A673 (cell line): ENCODE data around the gene TMEM38A. TPM values are rescaled to one million over a fixed set of nuclear protein-coding genes. Genes with fewer than 3 reads are reported as not detected.
"Not testable (repeated sequence)": the region's sequence is repeated elsewhere in the genome, so short reads cannot be mapped to it uniquely, and the experiment has no call there.

ENCODE experiments used
- BruUV-seq: library from RNA; stranded (reverse); fragments of 400-500 nt; replicated peaks from 2 replicates; lab custom pipeline; 2021; lab: Mats Ljungman, UMichigan
- CTCF ChIA-PET: fragments of 300-600 bp; sonication (Branson Sonifier 250); formaldehyde crosslinking; loops from one replicate; lab custom pipeline; 2022; ENCODE audit warnings: antibody characterized with exemption; lab: Charles Lee
- POLR2A ChIA-PET: fragments of 300-600 bp; sonication (Branson Sonifier 250); formaldehyde crosslinking; loops from one replicate; lab custom pipeline; 2022; ENCODE audit warnings: antibody characterized with exemption; ENCODE audit not compliant: low non-redundant PET; lab: Charles Lee
- DNase-seq: peaks from one replicate; pipeline ENCODE4 v3.0.0-alpha.2; 2015; ENCODE audit warnings: low spot score
- H3K27ac ChIP-seq: fragments of 200-600 bp; sonication (generic); 2 replicates; pipeline ENCODE4 v1.5.1; 2016; ENCODE audit warnings: mixed run types, low read depth, mild to moderate bottlenecking, mixed read lengths, antibody characterized with exemption, low read length; ENCODE audit not compliant: poor library complexity, severe bottlenecking
- H3K27me3 ChIP-seq: fragments of 200-600 bp; sonication (generic); replicated peaks from 2 replicates; pipeline ENCODE4 v1.6.1; 2017; ENCODE audit warnings: mixed run types, low read depth, mild to moderate bottlenecking, mixed read lengths, antibody characterized with exemption, low read length; ENCODE audit not compliant: insufficient read depth, poor library complexity
- H3K36me3 ChIP-seq: fragments of 200-600 bp; sonication (generic); 2 replicates; pipeline ENCODE4 v1.6.1; 2016; ENCODE audit warnings: mixed run types, mild to moderate bottlenecking, mixed read lengths, antibody characterized with exemption, low read length; ENCODE audit not compliant: insufficient read depth, poor library complexity, severe bottlenecking
- H3K4me1 ChIP-seq: fragments of 200-600 bp; sonication (generic); 2 replicates; pipeline ENCODE4 v1.6.1; 2017; ENCODE audit warnings: mixed run types, mild to moderate bottlenecking, mixed read lengths, antibody characterized with exemption, low read length; ENCODE audit not compliant: insufficient read depth, poor library complexity, severe bottlenecking
- H3K4me3 ChIP-seq: fragments of 200-600 bp; sonication (generic); 2 replicates; pipeline ENCODE4 v1.5.1; 2016; ENCODE audit warnings: low read depth, mixed run types, mild to moderate bottlenecking, mixed read lengths, low read length; ENCODE audit not compliant: poor library complexity, severe bottlenecking
- H3K9me3 ChIP-seq: fragments of 200-600 bp; sonication (generic); 2 replicates; pipeline ENCODE4 v1.6.1; 2016; ENCODE audit warnings: mixed run types, low read depth, mild to moderate bottlenecking, mixed read lengths, antibody characterized with exemption, low read length; ENCODE audit not compliant: poor library complexity, severe bottlenecking
- CTCF ChIP-seq: fragments of 300-800, 200-600 bp; sonication (generic); conservative IDR thresholded peaks from 2 replicates; pipeline ENCODE4 v1.5.1; 2017; ENCODE audit warnings: low read depth, mild to moderate bottlenecking, antibody characterized with exemption, low read length, moderate library complexity, mixed read lengths
- EZH2 ChIP-seq: fragments of 200-600 bp; sonication (generic); IDR thresholded peaks from 2 replicates; pipeline ENCODE4 v1.6.1; 2017; ENCODE audit warnings: borderline replicate concordance, low read depth, mild to moderate bottlenecking, mixed read lengths, antibody characterized with exemption, low read length; ENCODE audit not compliant: poor library complexity, severe bottlenecking
- intact Hi-C: fragments of 100-400 bp; cut with micrococcal nuclease; formaldehyde crosslinking; loops from one replicate; pipeline ENCODE4 v1.10.0; 2022; ENCODE audit not compliant: unreplicated experiment
- total RNA-seq: library from RNA; stranded (reverse); gene quantifications from 2 replicates; pipeline ENCODE4 v1.2.3, GENCODE V29; 2021

The TMEM38A gene
- total RNA-seq, 1 experiment from 2014 or later = 8.3 TPM

GRCh38 chr19:16645140-16645539 is 15.8 kb upstream of the TMEM38A start:
- ChIA-PET CTCF (no interaction called here), POLR2A (no interaction called here)
- no peak for TF ChIP-seq EZH2
- TF ChIP-seq CTCF = no peak
- no peak overlapping the region for H3K27ac ChIP-seq
- no peaks in the 10 kb centered on the region for H3K9me3 ChIP-seq
- BruUV-seq = no TSS peak
- no peak for DNase-seq
- intact Hi-C loops = no loop called here
- no peak overlapping the region for H3K4me3 ChIP-seq
- peaks cover 71% of the 10 kb centered on the region for H3K36me3 ChIP-seq
- no peaks in the 10 kb centered on the region for H3K27me3 ChIP-seq
- no peaks in the 10 kb centered on the region for H3K4me1 ChIP-seq

- H3K4me3 ChIP-seq = no peak overlapping the region
- DNase-seq = peak; percentile 83
- no peaks in the 10 kb centered on the region for H3K9me3 ChIP-seq
- peaks cover 71% of the 10 kb centered on the region for H3K36me3 ChIP-seq
- no TSS peak for BruUV-seq
- no peaks in the 10 kb centered on the region for H3K27me3 ChIP-seq
- CTCF ChIA-PET = interaction anchor here (0.7 kb wide), 1 partner anchor 1762 kb away, joined by 3 read pairs; no protein-coding TSS in a partner anchor
- POLR2A ChIA-PET = no interaction called here
- peak overlapping the region; percentile 57 for H3K27ac ChIP-seq
- no peak for TF ChIP-seq EZH2
- no peak for TF ChIP-seq CTCF
- intact Hi-C loops = no loop called here
- peaks cover 2% of the 10 kb centered on the region for H3K4me1 ChIP-seq
Observed at GRCh38 chr19:16649734-16650133, 11.2 kb upstream of the TMEM38A start.

GRCh38 chr19:16650821-16651220 is 10.1 kb upstream of the TMEM38A start:
- POLR2A ChIA-PET = interaction anchor here (0.6 to 0.7 kb wide), 2 partner anchors 35 to 74 kb away, joined by 3 to 8 read pairs; no protein-coding TSS in a partner anchor
- Histone ChIP-seq H3K27me3 (no peaks in the 10 kb centered on the region), H3K4me3 (no peak overlapping the region), H3K4me1 (peaks cover 7% of the 10 kb centered on the region), H3K36me3 (peaks cover 67% of the 10 kb centered on the region), H3K9me3 (no peaks in the 10 kb centered on the region), H3K27ac (no peak overlapping the region)
- no TSS peak for BruUV-seq
- no peak for TF ChIP-seq CTCF
- no peak for TF ChIP-seq EZH2
- CTCF ChIA-PET = no interaction called here
- DNase-seq = no peak
- intact Hi-C loops = no loop called here

GRCh38 chr19:16651421-16652188 is 9.3 kb upstream of the TMEM38A start:
- H3K4me1 ChIP-seq, H3K4me3 ChIP-seq, H3K9me3 ChIP-seq, POLR2A ChIA-PET, BruUV-seq, DNase-seq, H3K27ac ChIP-seq, intact Hi-C loops, H3K27me3 ChIP-seq, CTCF ChIA-PET: not testable (repeated sequence)
- peaks cover 66% of the 10 kb centered on the region for H3K36me3 ChIP-seq
